GOT3 (cell line): Measurements from ENCODE around the gene C10orf95.
"Not testable (repeated sequence)": the region's sequence is repeated elsewhere in the genome, so short reads cannot be mapped to it uniquely, and the experiment has no call there.

Experiments
- DNase-seq: peaks from one replicate; lab custom pipeline; 2025; ENCODE audit warnings: mixed read lengths; lab: John Stamatoyannopoulos, UW

Gene C10orf95

GRCh38 chr10:102451105-102451969, at the start of gene C10orf95:
C10orf95 (minus strand) TSS chr10:102451543; CDS start chr10:102451093, 450 bp downstream.
- DNase-seq = no peak

GRCh38 chr10:102500686-102501085, 49.3 kb upstream of the C10orf95 start:
- DNase-seq = not testable (repeated sequence)

- DNase-seq = no peak
Measured at GRCh38 chr10:102499356-102499755, 48.0 kb upstream of the C10orf95 start.

GRCh38 chr10:102497545-102497944, 46.2 kb upstream of the C10orf95 start:
- no peak for DNase-seq

- no peak for DNase-seq
Measured at GRCh38 chr10:102493771-102494170, 42.4 kb upstream of the C10orf95 start.

GRCh38 chr10:102492983-102493382, 41.6 kb upstream of the C10orf95 start:
- DNase-seq = no peak

GRCh38 chr10:102492344-102492939, 41.1 kb upstream of the C10orf95 start:
- no peak for DNase-seq

GRCh38 chr10:102491136-102491535, 39.8 kb upstream of the C10orf95 start:
- no peak for DNase-seq

- DNase-seq = no peak
Measured at GRCh38 chr10:102485093-102485784, 33.9 kb upstream of the C10orf95 start.

GRCh38 chr10:102484021-102484420, 32.7 kb upstream of the C10orf95 start:
- no peak for DNase-seq

- no peak for DNase-seq
Measured at GRCh38 chr10:102480396-102480795, 29.1 kb upstream of the C10orf95 start.

- DNase-seq = no peak
Measured at GRCh38 chr10:102479651-102480050, 28.3 kb upstream of the C10orf95 start.

- no peak for DNase-seq
Measured at GRCh38 chr10:102476466-102477141, 25.3 kb upstream of the C10orf95 start.

GRCh38 chr10:102475451-102476040, 24.2 kb upstream of the C10orf95 start:
- DNase-seq = no peak

- DNase-seq = no peak
Measured at GRCh38 chr10:102473445-102474331, 22.3 kb upstream of the C10orf95 start.

- DNase-seq = no peak
Measured at GRCh38 chr10:102470579-102471546, 19.5 kb upstream of the C10orf95 start.

- no peak for DNase-seq
Measured at GRCh38 chr10:102468683-102469082, 17.3 kb upstream of the C10orf95 start.

- DNase-seq = no peak
Measured at GRCh38 chr10:102467971-102468438, 16.7 kb upstream of the C10orf95 start.

GRCh38 chr10:102467318-102467717, 16.0 kb upstream of the C10orf95 start:
- DNase-seq = no peak
